ENCODE results near the gene P3H3. TPM values are rescaled to one million over a fixed set of nuclear protein-coding genes. Genes with fewer than 3 reads are reported as not detected.

The P3H3 gene
- total and polyA plus RNA-seq, 2 of the 4 experiments (the other 2 are of a cell fraction), result 27.8 to 83.9 TPM

DNA sequence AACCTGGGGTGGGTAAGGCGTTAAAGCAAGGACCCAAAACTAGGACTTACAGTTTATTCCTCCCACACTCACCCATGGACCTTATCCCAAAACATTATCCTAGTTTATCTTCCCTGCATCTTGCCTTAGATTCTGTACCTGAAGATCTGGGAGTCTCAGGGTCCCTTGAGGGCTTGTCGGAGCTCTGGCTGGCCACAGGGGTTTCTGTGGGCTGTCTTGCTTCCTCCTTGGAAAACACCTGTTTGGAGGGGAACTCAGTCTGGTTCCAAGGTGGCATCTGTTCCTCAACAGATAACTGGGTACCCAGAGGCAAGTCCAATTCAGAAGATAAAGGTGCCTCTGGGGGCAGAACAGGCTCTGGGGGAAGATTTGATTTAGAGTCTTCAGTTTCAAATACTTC lies 21.2 kb downstream of the P3H3 start:
- dilution Hi-C loops (cut with HindIII; ENCODE audit: low sequenced_read_pairs, unreplicated experiment) (no loop called here), intact Hi-C loops (cut with micrococcal nuclease) (no loop called here), in situ Hi-C loops (cut with MboI; ENCODE audit: low sequenced_read_pairs) (no loop called here)
- H3K18ac ChIP-seq (ENCODE audit: low read depth, low read length), result no peak overlapping the region
- H3K27me3 ChIP-seq (ENCODE audit: control insufficient read depth, insufficient read depth, low read length), result no peaks in the 10 kb centered on the region
- H2BK120ac ChIP-seq (ENCODE audit: low read depth, low read length), result no peak overlapping the region
- no peak overlapping the region for H2BK5ac ChIP-seq (ENCODE audit: low read depth, low read length, poor library complexity, severe bottlenecking)
- no peak overlapping the region for H2BK15ac ChIP-seq (ENCODE audit: low read depth, low read length)
- no peak overlapping the region for H3K27ac ChIP-seq (ENCODE audit: insufficient read depth, low read length)
- H3K79me1 ChIP-seq (ENCODE audit: low read depth in 1 of 2, low read length in 2 of 2), result peaks cover 17 to 38% of the 10 kb centered on the region in 2 experiments
- H2AK9ac ChIP-seq (replicated peaks; ENCODE audit: low read depth, low read length, poor library complexity), result no peak overlapping the region
- no peak overlapping the region for H3K4ac ChIP-seq (ENCODE audit: low read depth, low read length)
- H3K23ac ChIP-seq (ENCODE audit: low read depth, low read length), result no peak overlapping the region
- H3K9me3 ChIP-seq (ENCODE audit: control insufficient read depth, insufficient read depth, low read length), result no peaks in the 10 kb centered on the region
- no peak overlapping the region for H3K9ac ChIP-seq (ENCODE audit: low read depth, low read length)
- H4K8ac ChIP-seq (ENCODE audit: low read depth in 2 of 2, low read length in 2 of 2), result no peak overlapping the region
- no peak overlapping the region for H4K91ac ChIP-seq (ENCODE audit: insufficient read depth, low read depth, low read length)
- H2AFZ ChIP-seq (replicated peaks; ENCODE audit: low read length, poor library complexity), result no peak overlapping the region
- H2AK5ac ChIP-seq (ENCODE audit: low read depth, low read length), result no peak overlapping the region
- no peak overlapping the region for H3K4me3 ChIP-seq (ENCODE audit: insufficient read depth, low read depth, low read length)
- no peak overlapping the region for H3K4me2 ChIP-seq (ENCODE audit: low read depth, low read length)
- BruUV-seq (replicated peaks), result no TSS peak
- peaks cover 38% of the 10 kb centered on the region for H3K36me3 ChIP-seq (ENCODE audit: control insufficient read depth, insufficient read depth, low read length)
- peaks cover 12% of the 10 kb centered on the region for H4K20me1 ChIP-seq (ENCODE audit: insufficient read depth, low read length)
- DNase-seq (no peak), ATAC-seq (ENCODE audit: low read depth) (no peak)
- H4K5ac ChIP-seq (ENCODE audit: low read depth, low read length), result no peak overlapping the region
- H3K4me1 ChIP-seq (ENCODE audit: control insufficient read depth, insufficient read depth, low read length), result peaks cover 5% of the 10 kb centered on the region
- no peak overlapping the region for H3K14ac ChIP-seq (replicated peaks; ENCODE audit: low read depth, low read length)
- no peak overlapping the region for H3K56ac ChIP-seq (ENCODE audit: extremely low read depth, insufficient read depth, low read length)
- ChIA-PET CTCF (no interaction called here), POLR2A (ENCODE audit: unreplicated experiment) (no interaction called here)
- TF ChIP-seq, protein P1, sequence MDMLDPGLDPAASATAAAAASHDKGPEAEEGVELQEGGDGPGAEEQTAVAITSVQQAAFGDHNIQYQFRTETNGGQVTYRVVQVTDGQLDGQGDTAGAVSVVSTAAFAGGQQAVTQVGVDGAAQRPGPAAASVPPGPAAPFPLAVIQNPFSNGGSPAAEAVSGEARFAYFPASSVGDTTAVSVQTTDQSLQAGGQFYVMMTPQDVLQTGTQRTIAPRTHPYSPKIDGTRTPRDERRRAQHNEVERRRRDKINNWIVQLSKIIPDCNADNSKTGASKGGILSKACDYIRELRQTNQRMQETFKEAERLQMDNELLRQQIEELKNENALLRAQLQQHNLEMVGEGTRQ (IDR thresholded peaks at IDR 0.05; ENCODE audit: low read depth, low read length), result no peak
- TF ChIP-seq NFE2L2 (IDR thresholded peaks at IDR 0.05; ENCODE audit: low read depth, low read length), result no peak
- TF ChIP-seq CEBPB (IDR thresholded peaks at IDR 0.05; ENCODE audit: low read depth, low read length), result no peak
- TF ChIP-seq SMC3 (IDR thresholded peaks at IDR 0.05; ENCODE audit: low read depth, low read length), result no peak
- no peak for TF ChIP-seq RFX5 (IDR thresholded peaks at IDR 0.05; ENCODE audit: low read depth, low read length)
- TF ChIP-seq BHLHE40 (IDR thresholded peaks at IDR 0.05; ENCODE audit: low read depth, low read length), result no peak
- TF ChIP-seq, protein P2, sequence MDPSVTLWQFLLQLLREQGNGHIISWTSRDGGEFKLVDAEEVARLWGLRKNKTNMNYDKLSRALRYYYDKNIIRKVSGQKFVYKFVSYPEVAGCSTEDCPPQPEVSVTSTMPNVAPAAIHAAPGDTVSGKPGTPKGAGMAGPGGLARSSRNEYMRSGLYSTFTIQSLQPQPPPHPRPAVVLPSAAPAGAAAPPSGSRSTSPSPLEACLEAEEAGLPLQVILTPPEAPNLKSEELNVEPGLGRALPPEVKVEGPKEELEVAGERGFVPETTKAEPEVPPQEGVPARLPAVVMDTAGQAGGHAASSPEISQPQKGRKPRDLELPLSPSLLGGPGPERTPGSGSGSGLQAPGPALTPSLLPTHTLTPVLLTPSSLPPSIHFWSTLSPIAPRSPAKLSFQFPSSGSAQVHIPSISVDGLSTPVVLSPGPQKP (IDR thresholded peaks at IDR 0.05; ENCODE audit: borderline replicate concordance, low read depth, low read length), result no peak
- no peak for TF ChIP-seq CHD1 (IDR thresholded peaks at IDR 0.05; ENCODE audit: low read depth, low read length)
- no peak for TF ChIP-seq MAZ (IDR thresholded peaks at IDR 0.05; ENCODE audit: borderline replicate concordance, low read depth, low read length)
- TF ChIP-seq FOS (IDR thresholded peaks at IDR 0.05; ENCODE audit: low read depth, low read length), result no peak
- TF ChIP-seq MAFK (IDR thresholded peaks at IDR 0.05; ENCODE audit: low read depth, low read length), result no peak
- no peak for TF ChIP-seq RAD21 (IDR thresholded peaks at IDR 0.05; ENCODE audit: low read length)
- TF ChIP-seq POLR2A (IDR thresholded peaks at IDR 0.05; ENCODE audit: low read depth, low read length), result no peak
- no CpG with 5 or more reads among the region's 2 CpGs for WGBS, 2 experiments (ENCODE audit: extremely low coverage in 2 of 2, insufficient read length in 1 of 2)
- no peak overlapping the region for H2BK20ac ChIP-seq (ENCODE audit: low read depth, low read length)
- H3K9me1 ChIP-seq (ENCODE audit: insufficient read depth, low read length), result no peaks in the 10 kb centered on the region
